Measurements from ENCODE around the gene DVL2.

DVL2 gene

GRCh38 chr17:7218166-7218565 is 16.2 kb downstream of the DVL2 start:
- DNase-seq, result no peak

GRCh38 chr17:7217113-7217987 is 17.0 kb downstream of the DVL2 start:
- DNase-seq, result peak; percentile 87

DNA sequence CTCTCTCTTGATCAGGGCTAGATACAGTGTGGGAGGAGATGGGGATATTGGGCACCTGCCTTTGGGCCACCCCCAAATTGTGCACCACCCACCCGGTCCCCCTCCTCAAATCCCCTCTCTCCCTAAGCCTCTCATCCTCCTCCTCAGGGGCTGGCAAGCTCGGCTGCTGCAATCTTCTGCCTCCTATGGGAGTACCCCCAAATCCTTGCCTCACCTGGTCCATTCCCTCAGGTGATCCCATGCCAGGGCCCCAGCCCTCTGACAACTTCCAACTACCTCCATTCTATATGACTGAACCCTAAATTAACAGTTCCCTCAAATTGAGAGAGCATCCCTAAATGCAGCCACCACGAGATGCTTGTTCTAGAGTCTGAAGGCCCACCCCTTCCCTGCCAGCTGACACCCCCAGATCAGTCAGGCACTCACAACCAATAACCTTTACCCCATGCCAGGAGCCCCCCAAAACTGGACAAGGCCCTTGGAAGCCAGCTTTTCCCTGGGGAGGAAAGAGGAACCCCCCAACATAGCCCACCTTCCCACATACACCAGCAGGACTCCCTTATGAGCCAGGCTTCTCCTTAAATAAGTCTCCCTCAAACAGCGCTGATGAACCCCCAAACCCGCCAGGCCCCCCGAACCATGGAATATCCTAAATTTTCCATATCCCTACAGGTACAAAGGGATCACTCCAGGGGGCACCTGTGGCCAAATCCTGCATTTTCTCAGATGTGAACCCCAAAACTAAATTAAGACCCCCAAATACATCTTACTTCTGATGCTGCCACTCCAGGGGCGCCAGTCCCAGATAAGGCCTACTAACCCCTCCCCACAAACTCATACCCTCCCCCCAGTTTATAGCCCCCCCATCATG is 17.8 kb downstream of the DVL2 start:
- DNase-seq, result no peak

- peak; percentile 66 for DNase-seq
Observed at GRCh38 chr17:7215652-7216180, 18.6 kb downstream of the DVL2 start.

DNA sequence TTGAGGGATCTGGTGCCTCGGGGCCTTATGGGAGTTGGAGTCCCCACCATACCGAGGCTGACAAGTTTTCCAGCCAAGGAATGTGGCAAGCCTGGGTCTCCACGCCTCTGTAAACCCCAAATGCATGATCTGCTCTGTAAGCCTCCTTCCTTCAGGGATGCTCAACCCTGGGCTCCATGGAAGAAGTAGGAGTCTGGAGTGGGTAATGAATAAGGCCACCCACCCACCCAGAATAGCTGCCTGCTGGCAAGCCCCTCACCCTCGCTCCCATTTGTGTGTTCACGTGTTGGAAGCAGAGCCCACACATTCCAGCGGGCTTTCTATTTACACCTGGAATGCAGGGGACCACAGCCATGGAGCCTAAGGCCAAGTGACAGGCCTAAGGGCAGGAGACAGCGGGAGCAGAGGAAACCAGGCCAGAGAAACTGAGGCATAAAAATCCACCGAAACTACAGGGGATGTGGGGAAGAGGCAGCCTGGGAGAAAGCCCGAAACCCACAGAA is 19.1 kb downstream of the DVL2 start:
- DNase-seq, result peak; percentile 94

GRCh38 chr17:7214300-7215135 is 19.8 kb downstream of the DVL2 start:
- DNase-seq, result peak; percentile 99

- DNase-seq, result peak; percentile 89
Observed at GRCh38 chr17:7213895-7214299, 20.4 kb downstream of the DVL2 start.

- no peak for DNase-seq
Observed at GRCh38 chr17:7211491-7212273, 22.6 kb downstream of the DVL2 start.

DNA sequence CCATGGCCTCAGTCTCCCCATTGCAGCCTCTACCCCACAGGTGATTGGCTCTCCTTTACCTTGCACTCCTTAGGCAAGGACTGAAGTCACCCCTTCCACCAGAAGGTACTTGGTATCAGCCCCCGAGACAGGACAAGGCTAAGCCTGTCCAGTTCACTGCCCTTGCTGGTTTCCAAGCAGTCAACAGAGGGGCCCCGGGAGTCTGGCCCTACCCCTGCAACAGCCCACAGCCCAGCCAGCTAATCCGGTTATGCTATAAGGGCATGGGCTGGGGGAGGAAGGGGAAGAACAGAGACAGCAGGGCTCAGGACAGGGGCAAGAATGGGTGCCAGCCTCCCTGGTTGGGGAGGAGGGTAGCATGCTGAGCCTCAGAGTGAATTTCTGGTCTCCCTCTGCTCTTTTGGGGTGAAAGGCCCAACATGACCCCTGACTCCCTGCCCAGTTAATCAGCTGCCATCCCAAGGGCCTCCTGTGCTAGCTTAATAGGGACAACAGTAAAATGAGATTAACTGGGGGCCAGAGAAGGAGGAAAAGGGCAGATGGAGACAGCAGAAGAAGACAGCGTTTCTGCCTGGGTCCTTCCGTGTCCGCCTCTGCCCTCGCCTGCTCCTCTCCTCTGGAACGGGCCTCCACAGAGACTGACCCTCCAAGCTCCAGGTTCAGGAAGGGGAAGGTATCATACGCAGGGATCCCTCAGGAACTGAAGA is 25.4 kb downstream of the DVL2 start:
- DNase-seq, result no peak

DNA sequence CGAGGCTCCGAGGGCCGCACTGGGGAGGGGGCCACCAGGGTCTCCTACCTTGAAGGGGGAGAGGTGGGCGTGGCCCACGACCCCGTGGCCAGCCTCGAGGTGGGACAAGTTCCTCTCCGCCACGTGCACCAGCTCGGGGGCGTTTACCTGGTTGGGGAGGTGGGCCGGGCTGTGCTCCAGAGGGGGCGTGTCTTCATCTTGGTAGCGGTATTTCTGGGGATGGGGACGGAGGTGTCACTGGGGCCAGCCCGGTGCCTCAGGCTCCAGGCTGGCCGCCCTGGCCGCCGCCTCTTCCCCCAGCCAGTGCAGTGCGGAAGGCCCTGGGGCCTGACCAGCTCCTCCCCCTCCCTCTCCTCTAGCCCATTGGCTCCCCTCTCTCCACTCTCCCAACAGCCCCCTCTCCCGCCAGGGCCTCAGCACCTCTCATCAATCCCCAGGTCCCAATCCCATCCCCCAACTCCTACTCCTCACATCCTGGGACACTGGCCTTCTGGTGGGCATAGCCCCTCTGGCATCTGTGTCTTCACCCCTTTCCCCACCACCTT is 26.2 kb downstream of the DVL2 start:
- DNase-seq, result no peak

DNA sequence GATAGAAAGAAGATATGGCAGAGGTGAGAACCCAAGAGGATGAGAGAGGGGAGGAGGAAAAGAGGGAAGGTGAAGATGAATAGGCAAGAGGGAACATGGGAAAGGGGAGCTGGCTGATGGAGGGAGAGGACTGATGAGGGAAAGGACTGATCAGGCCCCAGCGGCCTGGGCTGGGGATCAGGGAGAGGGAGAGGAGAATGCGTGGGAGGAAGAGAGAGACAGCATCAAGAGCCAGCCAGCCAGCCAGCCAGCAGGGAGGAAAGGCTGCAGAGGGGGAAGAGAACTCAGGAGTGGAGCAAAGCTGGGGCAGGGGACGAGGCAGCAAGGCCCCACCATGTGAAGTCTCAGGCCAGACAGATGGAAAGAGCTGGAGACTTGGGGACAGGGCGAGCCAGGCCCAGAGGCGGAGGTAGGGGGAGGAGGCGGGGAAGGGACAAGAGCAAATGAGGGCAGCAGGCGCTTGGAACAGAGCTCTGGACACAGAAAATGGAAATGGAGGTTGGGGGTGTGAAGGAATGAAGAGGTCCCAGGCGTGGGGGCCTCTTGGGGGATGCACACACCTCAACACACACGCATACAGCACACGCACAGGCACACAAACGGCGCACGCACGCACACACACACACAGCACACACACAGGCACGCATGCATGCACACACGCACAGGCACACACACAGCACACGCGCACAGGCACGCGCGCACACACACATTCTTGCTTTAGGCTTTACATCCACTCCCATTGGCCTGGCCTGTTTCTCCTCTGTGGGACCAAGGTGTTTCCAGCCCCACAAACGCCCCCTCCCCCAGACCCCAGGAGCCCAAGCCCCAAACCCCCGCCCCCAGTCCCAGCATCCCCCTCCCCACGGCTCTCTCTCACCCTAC is 27.0 kb downstream of the DVL2 start:
- no peak for DNase-seq

GRCh38 chr17:7205561-7205960 is 28.8 kb downstream of the DVL2 start:
- DNase-seq, result no peak

DNA sequence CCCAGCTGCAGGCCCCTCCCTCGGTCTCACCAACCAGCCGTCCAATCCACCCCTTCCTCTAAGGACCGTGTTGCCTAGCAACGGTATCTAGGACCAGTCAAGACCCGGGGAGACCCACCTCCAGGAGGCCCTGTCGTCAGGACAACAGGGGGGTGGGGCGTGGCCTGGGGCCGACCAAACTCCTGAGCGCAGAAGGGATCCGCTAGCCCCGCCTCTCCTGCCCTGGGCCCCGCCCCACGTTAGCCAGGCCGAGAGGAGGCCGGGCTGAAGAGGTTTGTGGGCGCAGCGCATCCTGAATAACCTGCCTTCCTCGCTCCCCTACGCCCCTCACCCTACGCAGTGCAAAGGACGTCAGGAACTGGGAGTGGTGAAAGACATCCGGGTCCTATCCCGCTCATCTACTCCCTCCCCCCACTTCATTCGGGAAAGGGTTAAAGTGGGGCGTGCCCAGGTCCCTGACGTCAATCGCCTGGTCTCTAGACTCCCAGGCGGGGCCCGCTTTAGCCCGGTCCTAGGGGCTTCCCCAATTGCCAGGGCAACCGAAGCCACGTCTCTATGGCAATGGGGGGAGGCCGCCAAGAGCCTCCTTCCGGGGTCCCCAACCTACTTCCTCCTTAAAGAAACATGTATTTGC is 29.4 kb downstream of the DVL2 start:
- DNase-seq, result peak; percentile 93

- no peak for DNase-seq
Observed at GRCh38 chr17:7204336-7204735, 30.0 kb downstream of the DVL2 start.

GRCh38 chr17:7203391-7203790 is 30.9 kb downstream of the DVL2 start:
- no peak for DNase-seq

DNA sequence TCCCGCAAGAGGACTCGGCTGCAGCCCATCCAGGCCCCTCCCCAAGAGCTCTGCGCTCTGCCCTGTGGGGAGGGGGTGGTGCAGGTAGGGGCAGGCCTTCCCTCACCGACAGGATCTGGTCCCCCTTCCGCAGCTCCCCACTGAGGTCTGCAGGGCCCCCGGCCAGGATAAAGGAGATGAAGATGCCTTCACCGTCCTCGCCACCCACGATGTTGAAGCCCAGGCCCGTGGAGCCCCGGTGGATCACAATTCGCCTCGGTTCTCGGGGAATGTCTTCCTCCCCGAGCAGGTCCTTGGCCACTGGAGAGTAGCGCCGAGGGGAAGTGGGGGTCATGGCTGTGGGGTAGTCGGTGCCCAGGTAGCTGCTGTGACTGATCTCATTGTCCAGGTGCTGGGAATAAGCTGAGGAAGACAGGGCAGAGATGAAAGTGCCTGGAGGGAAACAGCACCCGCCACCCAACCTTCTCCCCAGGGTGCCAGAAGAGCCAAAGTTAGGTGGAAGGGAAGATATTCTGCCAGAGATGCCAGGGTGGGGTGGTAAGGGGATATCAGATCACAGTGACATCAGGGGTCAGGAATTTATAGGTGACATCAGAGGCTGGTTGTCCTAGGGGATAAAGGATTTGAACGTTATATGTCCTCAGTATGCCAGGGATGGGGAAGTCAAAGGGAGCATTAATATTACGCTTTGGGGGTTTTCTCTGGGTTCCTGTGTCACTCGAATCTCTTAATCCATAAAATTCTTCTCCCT is 37.5 kb downstream of the DVL2 start:
- no peak for DNase-seq

GRCh38 chr17:7195971-7196370 is 38.3 kb downstream of the DVL2 start:
- no peak for DNase-seq

GRCh38 chr17:7192271-7192937 is 41.9 kb downstream of the DVL2 start:
- no peak for DNase-seq

All from left hindlimb (tissue), 1 donor.